ENCODE measurements around the gene PSMA5. TPM values are rescaled to one million over a fixed set of nuclear protein-coding genes. Genes with fewer than 3 reads are reported as not detected.

The PSMA5 gene
- total RNA-seq, 1 experiment from 2014 or later = 97.8 TPM

- H3K4me1 ChIP-seq = no peaks in the 10 kb centered on the region
- H3K36me3 ChIP-seq (ENCODE audit: control insufficient read depth, insufficient read depth, low read length) = no peaks in the 10 kb centered on the region
- TF ChIP-seq, protein P1, sequence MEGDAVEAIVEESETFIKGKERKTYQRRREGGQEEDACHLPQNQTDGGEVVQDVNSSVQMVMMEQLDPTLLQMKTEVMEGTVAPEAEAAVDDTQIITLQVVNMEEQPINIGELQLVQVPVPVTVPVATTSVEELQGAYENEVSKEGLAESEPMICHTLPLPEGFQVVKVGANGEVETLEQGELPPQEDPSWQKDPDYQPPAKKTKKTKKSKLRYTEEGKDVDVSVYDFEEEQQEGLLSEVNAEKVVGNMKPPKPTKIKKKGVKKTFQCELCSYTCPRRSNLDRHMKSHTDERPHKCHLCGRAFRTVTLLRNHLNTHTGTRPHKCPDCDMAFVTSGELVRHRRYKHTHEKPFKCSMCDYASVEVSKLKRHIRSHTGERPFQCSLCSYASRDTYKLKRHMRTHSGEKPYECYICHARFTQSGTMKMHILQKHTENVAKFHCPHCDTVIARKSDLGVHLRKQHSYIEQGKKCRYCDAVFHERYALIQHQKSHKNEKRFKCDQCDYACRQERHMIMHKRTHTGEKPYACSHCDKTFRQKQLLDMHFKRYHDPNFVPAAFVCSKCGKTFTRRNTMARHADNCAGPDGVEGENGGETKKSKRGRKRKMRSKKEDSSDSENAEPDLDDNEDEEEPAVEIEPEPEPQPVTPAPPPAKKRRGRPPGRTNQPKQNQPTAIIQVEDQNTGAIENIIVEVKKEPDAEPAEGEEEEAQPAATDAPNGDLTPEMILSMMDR (IDR thresholded peaks at IDR 0.05; ENCODE audit: insufficient read depth in 1 of 2, low read depth in 1 of 2, low read length in 1 of 2, severe bottlenecking in 1 of 2, unreplicated experiment in 1 of 2) = no peak
- ChIA-PET POLR2A (no interaction called here), CTCF (no interaction called here)
- no peak for DNase-seq
- H3K4me3 ChIP-seq (ENCODE audit: low read depth, low read length) = no peak overlapping the region
- Mint-ChIP-seq H3K4me3 (ENCODE audit: unreplicated experiment) (no peak overlapping the region), H3K4me1 (ENCODE audit: low read depth, unreplicated experiment) (no peaks in the 10 kb centered on the region), H3K27ac (ENCODE audit: unreplicated experiment) (no peak overlapping the region), H3K9me3 (ENCODE audit: unreplicated experiment) (no peaks in the 10 kb centered on the region), H3K27me3 (ENCODE audit: insufficient read depth, unreplicated experiment) (no peaks in the 10 kb centered on the region), H3K36me3 (ENCODE audit: insufficient read depth, unreplicated experiment) (no peaks in the 10 kb centered on the region)
- no peaks in the 10 kb centered on the region for H3K9me3 ChIP-seq
- BruUV-seq (replicated peaks) = no TSS peak
- no peaks in the 10 kb centered on the region for H3K27me3 ChIP-seq (replicated peaks; ENCODE audit: control insufficient read depth, insufficient read depth, low read length)
- intact Hi-C loops (cut with micrococcal nuclease; ENCODE audit: unreplicated experiment) = no loop called here
Measured at GRCh38 chr1:109354929-109355328, 71.3 kb downstream of the PSMA5 start.

- no peaks in the 10 kb centered on the region for H3K36me3 ChIP-seq (ENCODE audit: control insufficient read depth, insufficient read depth, low read length)
- no peaks in the 10 kb centered on the region for H3K27me3 Mint-ChIP-seq (ENCODE audit: insufficient read depth, unreplicated experiment)
- no TSS peak for BruUV-seq (replicated peaks)
- H3K4me1 Mint-ChIP-seq (ENCODE audit: low read depth, unreplicated experiment) = no peaks in the 10 kb centered on the region
- H3K27me3 ChIP-seq (replicated peaks; ENCODE audit: control insufficient read depth, insufficient read depth, low read length) = no peaks in the 10 kb centered on the region
- no peaks in the 10 kb centered on the region for H3K4me1 ChIP-seq
- H3K9me3 ChIP-seq = no peaks in the 10 kb centered on the region
- H3K4me3 Mint-ChIP-seq (ENCODE audit: unreplicated experiment) = no peak overlapping the region
- ChIA-PET CTCF (interaction anchor here (1.7 kb wide), 1 partner anchor 32 kb away, joined by 6 read pairs; no protein-coding TSS in a partner anchor), POLR2A (no interaction called here)
- TF ChIP-seq, protein P1 (IDR thresholded peaks at IDR 0.05; ENCODE audit: insufficient read depth in 1 of 2, low read depth in 1 of 2, low read length in 1 of 2, severe bottlenecking in 1 of 2, unreplicated experiment in 1 of 2) = no peak
- no peak for DNase-seq
- H3K4me3 ChIP-seq (ENCODE audit: low read depth, low read length) = no peak overlapping the region
- H3K36me3 Mint-ChIP-seq (ENCODE audit: insufficient read depth, unreplicated experiment) = peaks cover 6% of the 10 kb centered on the region
- intact Hi-C loops (cut with micrococcal nuclease; ENCODE audit: unreplicated experiment) = loop anchor here (1.0 kb wide), 1 partner anchor 44 kb away; no protein-coding TSS in a partner anchor
- no peak overlapping the region for H3K27ac Mint-ChIP-seq (ENCODE audit: unreplicated experiment)
- H3K9me3 Mint-ChIP-seq (ENCODE audit: unreplicated experiment) = no peaks in the 10 kb centered on the region
Measured at GRCh38 chr1:109351457-109351856, 74.8 kb downstream of the PSMA5 start.

- Histone ChIP-seq H3K36me3 (ENCODE audit: control insufficient read depth, insufficient read depth, low read length) (no peaks in the 10 kb centered on the region), H3K9me3 (no peaks in the 10 kb centered on the region), H3K4me1 (no peaks in the 10 kb centered on the region), H3K4me3 (ENCODE audit: low read depth, low read length) (no peak overlapping the region), H3K27me3 (replicated peaks; ENCODE audit: control insufficient read depth, insufficient read depth, low read length) (no peaks in the 10 kb centered on the region)
- intact Hi-C loops (cut with micrococcal nuclease; ENCODE audit: unreplicated experiment) = loop anchor here (1.0 kb wide), 1 partner anchor 45 kb away; no protein-coding TSS in a partner anchor
- TF ChIP-seq, protein P1 (IDR thresholded peaks at IDR 0.05; ENCODE audit: insufficient read depth in 1 of 2, low read depth in 1 of 2, low read length in 1 of 2, severe bottlenecking in 1 of 2, unreplicated experiment in 1 of 2) = no peak
- DNase-seq = no peak
- ChIA-PET CTCF (no interaction called here), POLR2A (interaction anchor here (0.6 kb wide), 1 partner anchor 25 kb away, joined by 4 read pairs; no protein-coding TSS in a partner anchor)
- H3K4me1 Mint-ChIP-seq (ENCODE audit: low read depth, unreplicated experiment) = no peaks in the 10 kb centered on the region
- H3K27ac Mint-ChIP-seq (ENCODE audit: unreplicated experiment) = no peak overlapping the region
- BruUV-seq (replicated peaks) = no TSS peak
- peaks cover 7% of the 10 kb centered on the region for H3K36me3 Mint-ChIP-seq (ENCODE audit: insufficient read depth, unreplicated experiment)
- H3K9me3 Mint-ChIP-seq (ENCODE audit: unreplicated experiment) = no peaks in the 10 kb centered on the region
- no peak overlapping the region for H3K4me3 Mint-ChIP-seq (ENCODE audit: unreplicated experiment)
- H3K27me3 Mint-ChIP-seq (ENCODE audit: insufficient read depth, unreplicated experiment) = no peaks in the 10 kb centered on the region
Measured at GRCh38 chr1:109350655-109351054, 75.6 kb downstream of the PSMA5 start.

Data from Caco-2 (cell line).